CD14-positive monocyte (primary cell): ENCODE data around the gene FOXO6. TPM values are rescaled to one million over a fixed set of nuclear protein-coding genes. Genes with fewer than 3 reads are reported as not detected.

Experiments
- DNase-seq, 3 donors: peaks; one replicate each; pipeline ENCODE4 v3.0.0-alpha.2; 2011 to 2022
- H2AFZ ChIP-seq: 2 replicates; pipeline ENCODE4 v1.6.0; 2012; ENCODE audit warnings: mild to moderate bottlenecking, low read depth, low read length, inconsistent platforms; ENCODE audit not compliant: insufficient read depth, poor library complexity, severe bottlenecking
- H3K27ac ChIP-seq, 2 donors: 1 replicate in 1 of 2; 2 replicates in 1 of 2; pipeline ENCODE4 v1.5.1; 2012 to 2013; ENCODE audit warnings: low read length in 2 of 2, control low read depth in 1 of 2, inconsistent platforms in 1 of 2, low read depth in 1 of 2, mild to moderate bottlenecking in 1 of 2
- H3K27me3 ChIP-seq, 2 donors: one replicate each; pipeline versions ENCODE4 v1.6.0 to v1.6.1; 2011 to 2013; ENCODE audit warnings: low read length in 2 of 2; ENCODE audit not compliant: control insufficient read depth in 2 of 2, insufficient read depth in 2 of 2
- H3K36me3 ChIP-seq, 2 donors: replicated peaks in 1 of 2; 1 replicate in 1 of 2; 2 replicates in 1 of 2; pipeline versions ENCODE4 v1.5.1 to v1.6.1; 2012 to 2013; ENCODE audit warnings: low read length in 2 of 2, control low read depth in 1 of 2, inconsistent platforms in 1 of 2, mild to moderate bottlenecking in 1 of 2; ENCODE audit not compliant: insufficient read depth in 2 of 2, control insufficient read depth in 1 of 2
- H3K4me1 ChIP-seq, 2 donors: 1 replicate in 1 of 2; 2 replicates in 1 of 2; pipeline versions ENCODE4 v1.5.1 to v1.6.1; 2012 to 2013; ENCODE audit warnings: low read length in 2 of 2, control low read depth in 1 of 2, inconsistent platforms in 1 of 2, mild to moderate bottlenecking in 1 of 2, moderate library complexity in 1 of 2; ENCODE audit not compliant: insufficient read depth in 2 of 2, control insufficient read depth in 1 of 2
- H3K4me2 ChIP-seq: replicated peaks from 2 replicates; pipeline ENCODE3; 2012; ENCODE audit warnings: low read length, moderate library complexity, mild to moderate bottlenecking; ENCODE audit not compliant: poor library complexity, severe bottlenecking; ENCODE audit errors: extremely low read depth
- H3K4me3 ChIP-seq, 3 experiments: fragments of 200-600 bp in 1 of 3; sonication (generic) in 1 of 3; replicated peaks in 1 of 3; 1 replicate in 2 of 3; 2 replicates in 1 of 3; pipeline ENCODE4 v1.5.1; 2011 to 2013; ENCODE audit warnings: low read length in 3 of 3, mild to moderate bottlenecking in 3 of 3, control low read depth in 2 of 3, low read depth in 2 of 3, inconsistent platforms in 1 of 3, moderate library complexity in 1 of 3
- H3K79me2 ChIP-seq: 2 replicates; pipeline ENCODE4 v1.6.0; 2012; ENCODE audit warnings: mild to moderate bottlenecking, control low read depth, inconsistent platforms, low read length, moderate library complexity; ENCODE audit not compliant: insufficient read depth
- H3K9ac ChIP-seq: 2 replicates; pipeline ENCODE4 v1.6.0; 2017; ENCODE audit warnings: low read length, mild to moderate bottlenecking; ENCODE audit not compliant: insufficient read depth, poor library complexity, severe bottlenecking
- H3K9me3 ChIP-seq, 2 donors: replicated peaks in 1 of 2; 1 replicate in 1 of 2; 2 replicates in 1 of 2; pipeline versions ENCODE4 v1.5.1 to v1.6.1; 2012 to 2013; ENCODE audit warnings: low read length in 2 of 2, control low read depth in 1 of 2; ENCODE audit not compliant: control insufficient read depth in 1 of 2, insufficient read depth in 1 of 2
- H4K20me1 ChIP-seq: 2 replicates; pipeline ENCODE4 v1.6.0; 2012; ENCODE audit warnings: mild to moderate bottlenecking, low read length, control low read depth, moderate library complexity; ENCODE audit not compliant: insufficient read depth
- H3K27ac Mint-ChIP-seq, 7 donors: one replicate each; pipeline ENCODE4 v1.8.0; 2020; ENCODE audit warnings: mild to moderate bottlenecking in 7 of 7, mixed read lengths in 7 of 7, moderate library complexity in 6 of 7, inconsistent platforms in 2 of 7
- H3K27me3 Mint-ChIP-seq, 3 donors: one replicate each; pipeline ENCODE4 v1.8.0; 2021 to 2022; ENCODE audit warnings: low read depth in 3 of 3, mild to moderate bottlenecking in 3 of 3, mixed read lengths in 3 of 3, moderate library complexity in 3 of 3, inconsistent platforms in 1 of 3
- H3K36me3 Mint-ChIP-seq, 2 donors: one replicate each; pipeline ENCODE4 v1.8.0; 2020; ENCODE audit warnings: mixed read lengths in 2 of 2, inconsistent platforms in 1 of 2, mild to moderate bottlenecking in 1 of 2
- H3K4me1 Mint-ChIP-seq: one replicate; pipeline ENCODE4 v1.8.0; 2020; ENCODE audit warnings: mild to moderate bottlenecking, mixed read lengths
- H3K4me3 Mint-ChIP-seq, 2 donors: one replicate each; pipeline ENCODE4 v1.8.0; 2020; ENCODE audit warnings: mild to moderate bottlenecking in 2 of 2, mixed read lengths in 2 of 2, moderate library complexity in 1 of 2
- H3K9me3 Mint-ChIP-seq, 7 donors: one replicate each; pipeline ENCODE4 v1.8.0; 2020 to 2022; ENCODE audit warnings: mixed read lengths in 7 of 7, mild to moderate bottlenecking in 6 of 7, moderate library complexity in 6 of 7, inconsistent platforms in 2 of 7
- WGBS: methylation state at CpG from one replicate; pipeline ENCODE4 v1.1.5; 2013; ENCODE audit warnings: missing lambda C conversion rate; ENCODE audit not compliant: insufficient coverage; 5-methylcytosine and 5-hydroxymethylcytosine counted together
- intact Hi-C, 2 donors: fragments of 100-400 bp; cut with micrococcal nuclease; formaldehyde crosslinking; loops; one replicate each; pipeline versions ENCODE4 v1.15.0 to v1.15.1; 2023
- polyA plus RNA-seq, 3 donors: library from polyadenylated mRNA; depleted of rRNA in 1 of 3; unstranded in 2 of 3; stranded (reverse) in 1 of 3; fragments of 300-500 nt in 2 of 3; fragments of >200 nt in 1 of 3; fragmentation: Illumina TruSeq in 2 of 3; gene quantifications; 1 replicate in 2 of 3; 2 replicates in 1 of 3; pipeline ENCODE4 v1.2.3, GENCODE V29; 2012 to 2021
- TF ChIP-seq, protein P1 (sequence below): fragments of 200-600 bp; IDR thresholded peaks from one replicate; pipeline ENCODE4 v1.8.0; 2022; ENCODE audit warnings: antibody characterized with exemption, mild to moderate bottlenecking

Gene FOXO6
- polyA plus RNA-seq, 3 donors = 0.05 TPM; not detected in 2

DNA sequence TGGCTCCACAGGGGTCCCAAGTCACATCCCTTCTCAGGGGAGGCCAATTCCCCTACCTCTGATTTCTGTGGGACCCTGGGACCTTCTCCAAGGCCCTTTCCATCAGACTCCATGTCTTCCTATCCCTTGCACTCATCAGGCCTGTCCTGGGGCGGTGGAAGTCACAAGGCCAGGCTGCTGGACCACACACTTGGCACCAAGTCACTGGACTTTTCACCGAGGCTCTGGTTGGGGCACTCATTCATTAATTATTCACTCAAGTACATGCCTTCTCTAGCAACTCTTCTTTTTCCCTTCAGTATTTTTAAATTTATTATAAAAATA is 11.2 kb upstream of the FOXO6 start:
- no peak overlapping the region for H3K4me2 ChIP-seq
- H3K9ac ChIP-seq = no peak overlapping the region
- H3K4me3 ChIP-seq = no peak overlapping the region
- peaks cover 7 to 19% (median 9%) of the 10 kb centered on the region in 3 donors for H3K27me3 Mint-ChIP-seq
- TF ChIP-seq, protein P1, sequence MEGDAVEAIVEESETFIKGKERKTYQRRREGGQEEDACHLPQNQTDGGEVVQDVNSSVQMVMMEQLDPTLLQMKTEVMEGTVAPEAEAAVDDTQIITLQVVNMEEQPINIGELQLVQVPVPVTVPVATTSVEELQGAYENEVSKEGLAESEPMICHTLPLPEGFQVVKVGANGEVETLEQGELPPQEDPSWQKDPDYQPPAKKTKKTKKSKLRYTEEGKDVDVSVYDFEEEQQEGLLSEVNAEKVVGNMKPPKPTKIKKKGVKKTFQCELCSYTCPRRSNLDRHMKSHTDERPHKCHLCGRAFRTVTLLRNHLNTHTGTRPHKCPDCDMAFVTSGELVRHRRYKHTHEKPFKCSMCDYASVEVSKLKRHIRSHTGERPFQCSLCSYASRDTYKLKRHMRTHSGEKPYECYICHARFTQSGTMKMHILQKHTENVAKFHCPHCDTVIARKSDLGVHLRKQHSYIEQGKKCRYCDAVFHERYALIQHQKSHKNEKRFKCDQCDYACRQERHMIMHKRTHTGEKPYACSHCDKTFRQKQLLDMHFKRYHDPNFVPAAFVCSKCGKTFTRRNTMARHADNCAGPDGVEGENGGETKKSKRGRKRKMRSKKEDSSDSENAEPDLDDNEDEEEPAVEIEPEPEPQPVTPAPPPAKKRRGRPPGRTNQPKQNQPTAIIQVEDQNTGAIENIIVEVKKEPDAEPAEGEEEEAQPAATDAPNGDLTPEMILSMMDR = no peak
- 100% methylated on average over 1 of the region's 2 CpGs for WGBS
- intact Hi-C loops = loop anchor here in 1 of 2 donors (10.0 kb wide), 1 partner anchor 75 kb away; no protein-coding TSS in a partner anchor
- no peaks in the 10 kb centered on the region for H3K9me3 ChIP-seq
- no peak overlapping the region for H3K4me3 Mint-ChIP-seq
- no peak overlapping the region for H2AFZ ChIP-seq
- H3K27ac ChIP-seq = no peak overlapping the region
- no peaks in the 10 kb centered on the region for H3K79me2 ChIP-seq
- H3K27ac Mint-ChIP-seq = no peak overlapping the region
- H3K36me3 Mint-ChIP-seq = no peaks in the 10 kb centered on the region
- no peaks in the 10 kb centered on the region for H3K4me1 ChIP-seq
- H3K36me3 ChIP-seq = no peaks in the 10 kb centered on the region
- H3K9me3 Mint-ChIP-seq = no peaks in the 10 kb centered on the region
- DNase-seq = no peak
- H3K27me3 ChIP-seq = no peaks in the 10 kb centered on the region
- H4K20me1 ChIP-seq = no peaks in the 10 kb centered on the region
- H3K4me1 Mint-ChIP-seq = no peaks in the 10 kb centered on the region

DNA sequence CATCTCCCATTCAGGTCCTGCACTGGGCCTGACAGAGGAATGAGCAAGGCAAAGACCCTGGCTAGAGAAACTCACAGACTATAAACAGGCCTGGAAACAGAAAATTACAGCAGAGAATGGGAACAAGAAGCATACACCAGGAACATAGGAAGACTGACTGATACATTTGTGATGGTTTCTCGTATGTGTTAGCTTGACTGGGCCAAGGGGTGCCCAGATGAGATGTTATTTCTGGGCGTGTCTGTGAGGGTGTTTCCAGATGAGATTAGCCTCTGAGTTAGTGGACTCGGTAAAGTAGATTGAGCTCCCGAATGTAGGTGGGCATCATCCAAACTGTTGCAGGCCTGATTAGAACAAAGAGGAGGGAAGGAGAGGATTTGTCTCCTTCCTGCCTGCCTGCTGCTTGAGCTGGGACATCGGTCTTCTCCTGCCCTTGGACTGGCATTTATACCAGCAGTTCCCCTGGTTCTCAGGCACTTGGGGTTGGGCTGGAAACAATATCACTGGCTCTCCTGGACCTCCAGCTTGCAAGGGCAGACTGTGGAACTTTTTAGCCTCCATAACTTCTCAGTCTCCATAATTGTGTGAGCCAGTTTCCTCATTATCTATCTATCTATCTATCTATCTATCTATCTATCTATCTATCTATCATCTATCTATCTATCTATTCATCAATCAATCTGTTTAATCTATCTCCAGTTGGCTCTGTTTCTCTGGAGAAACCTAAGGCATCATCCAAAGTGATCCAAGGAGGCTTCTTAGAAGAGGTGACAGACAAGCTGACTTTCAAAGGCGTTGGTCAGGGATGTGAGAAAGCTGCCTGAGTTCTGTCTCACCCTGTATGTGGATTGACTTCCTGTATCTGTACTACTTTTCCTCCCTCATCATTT is 9.7 kb upstream of the FOXO6 start:
- intact Hi-C loops = loop anchor here in 1 of 2 donors (10.0 kb wide), 1 partner anchor 77 kb away; no protein-coding TSS in a partner anchor
- Histone ChIP-seq H3K27ac (no peak overlapping the region), H4K20me1 (no peaks in the 10 kb centered on the region), H3K4me2 (no peak overlapping the region), H3K9ac (no peak overlapping the region), H3K36me3 (no peaks in the 10 kb centered on the region), H3K27me3 (no peaks in the 10 kb centered on the region), H3K4me3 (no peak overlapping the region), H3K9me3 (no peaks in the 10 kb centered on the region), H2AFZ (no peak overlapping the region), H3K4me1 (no peaks in the 10 kb centered on the region), H3K79me2 (no peaks in the 10 kb centered on the region)
- Mint-ChIP-seq H3K27me3 (peaks cover 1 to 14% (median 9%) of the 10 kb centered on the region in 3 donors), H3K4me1 (no peaks in the 10 kb centered on the region), H3K9me3 (no peaks in the 10 kb centered on the region), H3K27ac (no peak overlapping the region), H3K36me3 (no peaks in the 10 kb centered on the region), H3K4me3 (no peak overlapping the region)
- no peak for DNase-seq
- 98% methylated on average over 4 of the region's 6 CpGs for WGBS
- TF ChIP-seq, protein P1 = no peak
